CD4-positive, alpha-beta T cell (primary cell): Measurements from ENCODE around the gene SNAPIN. TPM values are rescaled to one million over a fixed set of nuclear protein-coding genes. Genes with fewer than 3 reads are reported as not detected.
A peak's percentile ranks its signal among the peaks of the same experiment; 100 is the strongest.

Experiments used
- ATAC-seq: fragments of 200-7000 bp; cut with Tn5 transposase; one replicate; pipeline ENCODE4 v1.10.0; 2022; ENCODE audit warnings: mild to moderate bottlenecking; ENCODE audit not compliant: poor library complexity
- CTCF ChIA-PET: fragments of 350-600 bp; sonication (Branson Sonifier 250); formaldehyde crosslinking; loops from one replicate; lab custom pipeline; 2021; ENCODE audit warnings: antibody characterized with exemption, inconsistent platforms; lab: Charles Lee
- POLR2A ChIA-PET: fragments of 350-600 bp; sonication (Branson Sonifier 250); formaldehyde crosslinking; loops from one replicate; lab custom pipeline; 2021; ENCODE audit warnings: antibody characterized with exemption, inconsistent platforms; lab: Charles Lee
- DNase-seq, 14 experiments: peaks; one replicate each; pipeline ENCODE4 v3.0.0-alpha.2; 2013 to 2020; ENCODE audit warnings: mixed read lengths in 2 of 14
- H3K27ac ChIP-seq, 2 donors: one replicate each; pipeline versions ENCODE4 v1.5.1 to v1.7.0; 2013; ENCODE audit warnings: low read length in 2 of 2, low read depth in 1 of 2, mild to moderate bottlenecking in 1 of 2
- H3K27me3 ChIP-seq, 2 experiments: 1 replicate in 1 of 2; 2 replicates in 1 of 2; pipeline versions ENCODE4 v1.6.1 to v1.7.0; 2013; ENCODE audit warnings: low read length in 2 of 2, control low read depth in 1 of 2, mild to moderate bottlenecking in 1 of 2, moderate library complexity in 1 of 2; ENCODE audit not compliant: insufficient read depth in 2 of 2, control insufficient read depth in 1 of 2
- H3K36me3 ChIP-seq: one replicate; pipeline ENCODE4 v1.6.1; 2013; ENCODE audit warnings: low read length, control low read depth; ENCODE audit not compliant: insufficient read depth
- H3K4me1 ChIP-seq: one replicate; pipeline ENCODE4 v1.6.1; 2013; ENCODE audit warnings: low read length, control low read depth; ENCODE audit not compliant: insufficient read depth
- H3K4me3 ChIP-seq: one replicate; pipeline ENCODE4 v1.5.1; 2013; ENCODE audit warnings: mild to moderate bottlenecking, low read length, moderate library complexity
- H3K9me3 ChIP-seq, 2 experiments: 1 replicate in 1 of 2; 2 replicates in 1 of 2; pipeline versions ENCODE4 v1.6.1 to v1.7.0; 2013; ENCODE audit warnings: low read length in 2 of 2, mild to moderate bottlenecking in 2 of 2, control low read depth in 1 of 2, moderate library complexity in 1 of 2; ENCODE audit not compliant: control insufficient read depth in 1 of 2, insufficient read depth in 1 of 2
- H3K27ac Mint-ChIP-seq: one replicate; pipeline ENCODE4 v1.8.0; 2020; ENCODE audit warnings: mixed read lengths
- H3K27me3 Mint-ChIP-seq: one replicate; pipeline ENCODE4 v1.8.0; 2021; ENCODE audit warnings: mixed read lengths
- H3K36me3 Mint-ChIP-seq: one replicate; pipeline ENCODE4 v1.8.0; 2021; ENCODE audit warnings: low read depth, mixed read lengths
- H3K4me1 Mint-ChIP-seq: one replicate; pipeline ENCODE4 v1.8.0; 2021; ENCODE audit warnings: low read depth, mixed read lengths
- H3K4me3 Mint-ChIP-seq: one replicate; pipeline ENCODE4 v1.8.0; 2020; ENCODE audit warnings: mild to moderate bottlenecking, mixed read lengths
- H3K9me3 Mint-ChIP-seq: one replicate; pipeline ENCODE4 v1.8.0; 2020; ENCODE audit warnings: mixed read lengths
- intact Hi-C, 2 experiments: fragments of 100-400 bp; cut with DNase I in 1 of 2; cut with micrococcal nuclease in 1 of 2; formaldehyde crosslinking; loops; one replicate each; pipeline versions ENCODE4 v1.15.1 to v1.9.0; 2023 to 2025; cut with DNase I, micrococcal nuclease
- total RNA-seq, 174 experiments: library from RNA in 2 of 174; stranded (reverse) in 2 of 174; gene quantifications; one replicate each; pipeline ENCODE4 v1.2.3 and lab custom pipeline; 2021 to 2026
- TF ChIP-seq, protein P1 (sequence below): fragments of 200-600 bp; IDR thresholded peaks from one replicate; pipeline ENCODE4 v1.8.0; 2022; ENCODE audit warnings: antibody characterized with exemption, mild to moderate bottlenecking

The SNAPIN gene
- total RNA-seq, 2 experiments from 2014 or later, result 7.2 to 7.3 TPM

GRCh38 chr1:153649137-153649862 lies 9.2 kb upstream of the SNAPIN start:
- Mint-ChIP-seq H3K4me1 (peaks cover 52% of the 10 kb centered on the region), H3K4me3 (peak overlapping the region; percentile 76), H3K9me3 (no peaks in the 10 kb centered on the region), H3K36me3 (peaks cover 32% of the 10 kb centered on the region), H3K27ac (peak overlapping the region; percentile 76), H3K27me3 (no peaks in the 10 kb centered on the region)
- Histone ChIP-seq H3K36me3 (peaks cover 31% of the 10 kb centered on the region), H3K27me3 (no peaks in the 10 kb centered on the region), H3K27ac (peak overlapping the region; percentile 14 to 18), H3K4me1 (peaks cover 39% of the 10 kb centered on the region), H3K9me3 (no peaks in the 10 kb centered on the region), H3K4me3 (no peak overlapping the region)
- POLR2A ChIA-PET, result interaction anchor here (0.6 to 8.3 kb wide), 9 partner anchors 9 to 736 kb away, joined by 3 to 89 read pairs (median 5); partner anchors contain the start of genes CHTOP, ILF2, JTB and SNAPIN
- CTCF ChIA-PET, result interaction anchor here (0.7 to 1.4 kb wide), 2 partner anchors 9 to 116 kb away, joined by 3 read pairs; no protein-coding TSS in a partner anchor
- intact Hi-C loops, result loop anchor here in 1 of 2 experiments (2.0 kb wide), 1 partner anchor 14 kb away; the partner anchor contains the start of gene CHTOP
- TF ChIP-seq, protein P1, sequence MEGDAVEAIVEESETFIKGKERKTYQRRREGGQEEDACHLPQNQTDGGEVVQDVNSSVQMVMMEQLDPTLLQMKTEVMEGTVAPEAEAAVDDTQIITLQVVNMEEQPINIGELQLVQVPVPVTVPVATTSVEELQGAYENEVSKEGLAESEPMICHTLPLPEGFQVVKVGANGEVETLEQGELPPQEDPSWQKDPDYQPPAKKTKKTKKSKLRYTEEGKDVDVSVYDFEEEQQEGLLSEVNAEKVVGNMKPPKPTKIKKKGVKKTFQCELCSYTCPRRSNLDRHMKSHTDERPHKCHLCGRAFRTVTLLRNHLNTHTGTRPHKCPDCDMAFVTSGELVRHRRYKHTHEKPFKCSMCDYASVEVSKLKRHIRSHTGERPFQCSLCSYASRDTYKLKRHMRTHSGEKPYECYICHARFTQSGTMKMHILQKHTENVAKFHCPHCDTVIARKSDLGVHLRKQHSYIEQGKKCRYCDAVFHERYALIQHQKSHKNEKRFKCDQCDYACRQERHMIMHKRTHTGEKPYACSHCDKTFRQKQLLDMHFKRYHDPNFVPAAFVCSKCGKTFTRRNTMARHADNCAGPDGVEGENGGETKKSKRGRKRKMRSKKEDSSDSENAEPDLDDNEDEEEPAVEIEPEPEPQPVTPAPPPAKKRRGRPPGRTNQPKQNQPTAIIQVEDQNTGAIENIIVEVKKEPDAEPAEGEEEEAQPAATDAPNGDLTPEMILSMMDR, result no peak
- DNase-seq (peak in 9 of 14 experiments; percentile 10 to 56 (median 33)), ATAC-seq (peak; percentile 94)

GRCh38 chr1:153649863-153650235 lies 8.7 kb upstream of the SNAPIN start:
- Histone ChIP-seq H3K27me3 (no peaks in the 10 kb centered on the region), H3K27ac (peak overlapping the region in 1 of 2 donors; percentile 14), H3K9me3 (no peaks in the 10 kb centered on the region), H3K36me3 (peaks cover 26% of the 10 kb centered on the region), H3K4me3 (no peak overlapping the region), H3K4me1 (peaks cover 37% of the 10 kb centered on the region)
- ChIA-PET CTCF (no interaction called here), POLR2A (interaction anchor here (0.6 to 8.3 kb wide), 7 partner anchors 9 to 736 kb away, joined by 3 to 89 read pairs (median 6); partner anchors contain the start of genes CHTOP, ILF2, JTB and SNAPIN)
- ATAC-seq, result peak; percentile 20
- H3K9me3 Mint-ChIP-seq, result no peaks in the 10 kb centered on the region
- TF ChIP-seq, protein P1, result no peak
- no peaks in the 10 kb centered on the region for H3K27me3 Mint-ChIP-seq
- H3K4me1 Mint-ChIP-seq, result peaks cover 47% of the 10 kb centered on the region
- peak overlapping the region; percentile 76 for H3K4me3 Mint-ChIP-seq
- DNase-seq, result peak in 3 of 14 experiments; percentile 3 to 32 (median 23)
- peak overlapping the region; percentile 76 for H3K27ac Mint-ChIP-seq
- H3K36me3 Mint-ChIP-seq, result peaks cover 26% of the 10 kb centered on the region
- intact Hi-C loops, result loop anchor here in 1 of 2 experiments (2.0 kb wide), 1 partner anchor 15 kb away; the partner anchor contains the start of gene CHTOP

DNA sequence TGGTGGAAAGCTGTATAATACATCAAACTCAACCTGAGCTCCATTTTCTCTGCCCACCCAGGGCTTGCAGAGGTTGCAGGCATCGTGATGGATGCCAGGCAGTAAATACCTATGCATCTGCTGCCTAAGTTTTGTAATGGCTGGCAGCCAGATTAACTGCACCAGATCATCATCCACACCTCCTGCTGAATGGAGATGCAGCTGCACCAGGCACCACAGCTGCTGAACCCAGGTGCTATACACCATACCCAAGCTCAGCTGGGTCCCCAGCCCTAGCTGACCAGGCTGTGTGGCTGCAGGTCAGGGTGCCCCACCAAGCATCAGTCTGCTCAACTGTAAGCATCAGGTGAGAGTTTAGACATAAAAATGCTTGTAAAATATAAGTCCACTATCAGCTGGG lies 6.7 kb upstream of the SNAPIN start:
- Mint-ChIP-seq H3K4me1 (peaks cover 29% of the 10 kb centered on the region), H3K9me3 (no peaks in the 10 kb centered on the region), H3K27me3 (no peaks in the 10 kb centered on the region), H3K36me3 (peaks cover 7% of the 10 kb centered on the region), H3K4me3 (no peak overlapping the region), H3K27ac (no peak overlapping the region)
- no peak for DNase-seq
- ATAC-seq, result no peak
- peaks cover 7% of the 10 kb centered on the region for H3K36me3 ChIP-seq
- H3K27ac ChIP-seq, result no peak overlapping the region
- ChIA-PET POLR2A (interaction anchor here (1.3 to 2.2 kb wide), 2 partner anchors 18 to 19 kb away, joined by 3 to 15 read pairs; partner anchors contain the start of genes CHTOP and ILF2), CTCF (interaction anchor here (0.9 kb wide), 1 partner anchor 8 kb away, joined by 3 read pairs; no protein-coding TSS in a partner anchor)
- H3K4me3 ChIP-seq, result no peak overlapping the region
- H3K9me3 ChIP-seq, result no peaks in the 10 kb centered on the region
- H3K4me1 ChIP-seq, result peaks cover 29% of the 10 kb centered on the region
- TF ChIP-seq, protein P1, result no peak
- intact Hi-C loops, result no loop called here
- H3K27me3 ChIP-seq, result no peaks in the 10 kb centered on the region
